ENCODE data around the gene PGLYRP2.

The PGLYRP2 gene

DNA sequence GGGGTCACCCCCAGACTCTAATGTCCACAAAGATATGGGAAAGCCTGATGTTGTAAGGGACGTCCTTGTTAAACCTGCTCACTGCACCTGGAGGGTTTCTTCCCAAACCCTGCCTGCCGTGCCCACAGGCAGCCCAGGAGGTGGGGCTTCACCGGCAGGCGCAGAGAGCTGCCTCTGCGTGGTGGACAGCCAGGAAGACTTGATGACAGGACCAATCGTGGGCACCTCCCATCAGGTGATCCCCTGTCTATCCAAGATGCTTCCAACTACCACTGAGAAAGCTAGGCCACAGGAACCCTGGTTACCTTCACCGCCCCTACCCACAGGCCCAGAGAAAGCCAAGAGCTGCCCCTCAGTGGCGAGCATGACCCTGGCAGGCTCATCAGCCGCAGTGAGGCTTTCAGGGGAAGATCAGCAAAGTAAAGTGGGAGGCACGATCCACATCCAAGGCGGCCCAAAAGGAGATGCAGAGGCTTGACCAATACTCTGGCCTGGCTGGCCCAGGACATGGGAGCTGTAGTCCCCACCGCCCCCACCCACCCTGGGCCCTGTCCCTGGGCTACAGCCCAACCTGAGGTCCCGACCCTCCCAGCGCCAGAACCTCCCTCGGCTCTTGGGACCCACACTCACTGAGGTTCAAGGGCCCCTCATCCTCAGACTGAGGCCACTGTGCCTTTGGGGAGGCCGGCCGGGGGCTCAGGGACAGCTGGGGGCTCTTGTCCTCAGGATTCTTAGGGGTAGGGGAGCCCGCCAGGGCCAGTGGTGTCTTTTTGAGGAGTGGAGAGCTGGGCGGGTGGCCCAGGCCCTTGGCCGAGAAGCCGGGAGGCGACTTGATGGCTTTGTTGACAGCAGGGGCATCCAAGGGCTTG lies 50.1 kb downstream of the PGLYRP2 start:
- peaks cover 58% of the 10 kb centered on the region for H3K79me2 ChIP-seq (ENCODE audit: low read length)
- no peak overlapping the region for H3K4me2 ChIP-seq (ENCODE audit: low read length)
- no peak overlapping the region for H3K4me3 ChIP-seq (ENCODE audit: low read length)
- H3K4me1 ChIP-seq (ENCODE audit: low read length) = peaks cover 16% of the 10 kb centered on the region
- TF ChIP-seq EZH2phosphoT487 (IDR thresholded peaks at IDR 0.05; ENCODE audit: low read depth) = no peak
- TF ChIP-seq, protein P1, sequence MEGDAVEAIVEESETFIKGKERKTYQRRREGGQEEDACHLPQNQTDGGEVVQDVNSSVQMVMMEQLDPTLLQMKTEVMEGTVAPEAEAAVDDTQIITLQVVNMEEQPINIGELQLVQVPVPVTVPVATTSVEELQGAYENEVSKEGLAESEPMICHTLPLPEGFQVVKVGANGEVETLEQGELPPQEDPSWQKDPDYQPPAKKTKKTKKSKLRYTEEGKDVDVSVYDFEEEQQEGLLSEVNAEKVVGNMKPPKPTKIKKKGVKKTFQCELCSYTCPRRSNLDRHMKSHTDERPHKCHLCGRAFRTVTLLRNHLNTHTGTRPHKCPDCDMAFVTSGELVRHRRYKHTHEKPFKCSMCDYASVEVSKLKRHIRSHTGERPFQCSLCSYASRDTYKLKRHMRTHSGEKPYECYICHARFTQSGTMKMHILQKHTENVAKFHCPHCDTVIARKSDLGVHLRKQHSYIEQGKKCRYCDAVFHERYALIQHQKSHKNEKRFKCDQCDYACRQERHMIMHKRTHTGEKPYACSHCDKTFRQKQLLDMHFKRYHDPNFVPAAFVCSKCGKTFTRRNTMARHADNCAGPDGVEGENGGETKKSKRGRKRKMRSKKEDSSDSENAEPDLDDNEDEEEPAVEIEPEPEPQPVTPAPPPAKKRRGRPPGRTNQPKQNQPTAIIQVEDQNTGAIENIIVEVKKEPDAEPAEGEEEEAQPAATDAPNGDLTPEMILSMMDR (IDR thresholded peaks at IDR 0.05; ENCODE audit: low read depth, low read length) = no peak
- peaks cover 15% of the 10 kb centered on the region; the same call in 1 of the 2 replicates for H4K20me1 ChIP-seq (ENCODE audit: insufficient read depth, low read length)
- no peaks in the 10 kb centered on the region for H3K9me3 ChIP-seq (ENCODE audit: insufficient read depth, low read length)
- H2AFZ ChIP-seq (ENCODE audit: low read depth, low read length) = no peak overlapping the region
- H3K27me3 ChIP-seq (ENCODE audit: low read depth, low read length) = no peaks in the 10 kb centered on the region
- peaks cover 41% of the 10 kb centered on the region for H3K36me3 ChIP-seq (replicated peaks; ENCODE audit: low read depth, low read length)
- no peak overlapping the region for H3K9ac ChIP-seq (ENCODE audit: low read length)
- no peak overlapping the region for H3K27ac ChIP-seq (ENCODE audit: low read length)

DNA sequence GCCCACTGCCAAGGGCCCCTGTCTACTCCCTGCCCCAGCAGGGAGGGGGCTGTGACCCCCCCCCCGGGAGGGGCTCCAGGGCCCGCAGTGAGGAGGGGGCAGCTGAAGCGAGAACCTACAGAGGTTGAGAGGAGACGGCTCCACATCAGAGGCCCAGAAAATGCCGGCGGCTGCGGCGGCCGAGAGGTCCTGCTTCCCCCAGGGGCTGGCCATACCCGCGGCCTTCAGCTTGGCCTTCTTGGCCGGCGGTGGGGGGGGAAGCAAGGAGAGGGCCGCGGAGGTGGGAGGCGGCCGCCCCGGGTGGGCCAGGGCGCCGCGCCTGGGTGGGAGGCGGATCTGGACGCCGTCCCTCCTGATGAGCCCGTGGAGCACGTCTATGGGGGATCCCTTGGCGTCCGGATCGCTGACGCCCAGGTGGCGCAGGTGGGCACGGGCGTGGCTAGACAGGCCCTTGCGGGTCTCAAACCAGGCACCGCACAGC lies 51.3 kb downstream of the PGLYRP2 start:
- no peaks in the 10 kb centered on the region for H3K27me3 ChIP-seq (ENCODE audit: low read depth, low read length)
- TF ChIP-seq, protein P1 (IDR thresholded peaks at IDR 0.05; ENCODE audit: low read depth, low read length) = no peak
- TF ChIP-seq EZH2phosphoT487 (IDR thresholded peaks at IDR 0.05; ENCODE audit: low read depth) = no peak
- H3K4me2 ChIP-seq (ENCODE audit: low read length) = no peak overlapping the region
- peaks cover 11% of the 10 kb centered on the region for H3K4me1 ChIP-seq (ENCODE audit: low read length)
- H3K79me2 ChIP-seq (ENCODE audit: low read length) = peaks cover 58% of the 10 kb centered on the region
- H3K27ac ChIP-seq (ENCODE audit: low read length) = no peak overlapping the region
- H3K9me3 ChIP-seq (ENCODE audit: insufficient read depth, low read length) = no peaks in the 10 kb centered on the region
- H3K36me3 ChIP-seq (replicated peaks; ENCODE audit: low read depth, low read length) = peaks cover 53% of the 10 kb centered on the region
- H3K9ac ChIP-seq (ENCODE audit: low read length) = no peak overlapping the region
- H2AFZ ChIP-seq (ENCODE audit: low read depth, low read length) = no peak overlapping the region
- peaks cover 15% of the 10 kb centered on the region; the same call in 1 of the 2 replicates for H4K20me1 ChIP-seq (ENCODE audit: insufficient read depth, low read length)
- H3K4me3 ChIP-seq (ENCODE audit: low read length) = no peak overlapping the region

DNA sequence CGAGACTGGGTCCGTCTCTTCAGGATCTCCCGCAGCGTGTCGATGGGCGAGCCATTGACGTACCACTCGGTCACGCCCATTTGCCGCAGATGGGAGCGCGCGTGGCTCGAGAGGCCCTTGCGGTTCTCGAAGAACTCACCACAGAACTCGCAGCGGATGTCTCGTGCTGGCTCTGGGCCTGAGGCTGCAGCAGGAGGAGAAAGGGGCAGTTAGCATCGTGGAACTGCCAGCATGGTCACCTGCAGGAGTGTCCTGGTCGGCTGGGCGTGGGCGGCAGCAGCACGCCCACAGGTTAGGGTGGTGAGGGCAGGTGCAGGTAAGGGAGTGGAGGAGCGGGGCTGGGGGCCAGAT lies 52.0 kb downstream of the PGLYRP2 start:
- no peak for TF ChIP-seq EZH2phosphoT487 (IDR thresholded peaks at IDR 0.05; ENCODE audit: low read depth)
- TF ChIP-seq, protein P1 (IDR thresholded peaks at IDR 0.05; ENCODE audit: low read depth, low read length) = no peak
- Histone ChIP-seq H3K4me1 (ENCODE audit: low read length) (peaks cover 11% of the 10 kb centered on the region), H3K9me3 (ENCODE audit: insufficient read depth, low read length) (no peaks in the 10 kb centered on the region), H4K20me1 (ENCODE audit: insufficient read depth, low read length) (peaks cover 15% of the 10 kb centered on the region; the same call in 1 of the 2 replicates), H3K4me3 (ENCODE audit: low read length) (no peak overlapping the region), H2AFZ (ENCODE audit: low read depth, low read length) (no peak overlapping the region), H3K4me2 (ENCODE audit: low read length) (no peak overlapping the region), H3K27me3 (ENCODE audit: low read depth, low read length) (no peaks in the 10 kb centered on the region), H3K36me3 (replicated peaks; ENCODE audit: low read depth, low read length) (peaks cover 56% of the 10 kb centered on the region), H3K79me2 (ENCODE audit: low read length) (peaks cover 55% of the 10 kb centered on the region), H3K27ac (ENCODE audit: low read length) (no peak overlapping the region), H3K9ac (ENCODE audit: low read length) (no peak overlapping the region)

DNA sequence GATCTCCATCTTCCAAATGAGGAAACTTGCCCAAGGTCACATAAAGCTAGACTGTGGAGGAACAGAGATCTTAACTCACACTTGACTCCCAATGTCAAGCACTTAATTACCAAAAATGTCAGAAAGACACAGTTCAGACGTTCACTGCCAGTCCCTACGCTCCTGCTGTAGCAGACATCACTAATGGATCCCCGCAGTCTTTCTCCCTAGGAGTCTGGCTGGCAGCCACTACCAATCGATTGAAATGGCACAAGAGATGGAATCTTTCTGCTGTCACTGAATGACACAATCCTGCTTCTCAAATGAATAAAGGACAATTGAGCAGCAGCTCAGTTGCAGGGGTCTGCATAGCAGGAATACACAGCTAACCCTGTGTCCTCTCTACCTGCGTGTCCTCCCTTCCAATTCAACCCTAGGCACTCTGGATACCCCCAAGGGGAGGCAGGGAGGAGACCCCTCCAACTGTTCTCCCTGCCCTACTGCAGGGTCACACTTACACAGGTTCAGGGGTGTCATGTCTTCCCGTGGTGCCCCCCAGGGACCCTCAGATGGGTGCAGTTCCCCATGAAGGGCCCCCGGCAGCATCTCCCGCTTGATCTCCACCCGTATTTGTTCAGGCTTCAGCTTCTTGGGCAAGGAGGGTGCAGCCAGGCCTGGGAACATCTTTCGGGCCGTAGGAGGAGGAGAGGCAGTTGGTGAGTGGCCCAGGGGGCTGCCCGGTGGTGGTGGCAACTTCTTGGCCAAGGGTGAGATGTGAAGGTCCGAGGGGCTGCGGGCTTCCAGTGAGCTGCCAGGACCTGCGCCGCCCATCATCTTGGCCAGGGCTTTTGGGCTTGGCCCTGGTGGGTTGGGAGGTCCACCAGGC lies 52.6 kb downstream of the PGLYRP2 start:
- Histone ChIP-seq H2AFZ (ENCODE audit: low read depth, low read length) (no peak overlapping the region), H3K27ac (ENCODE audit: low read length) (no peak overlapping the region), H4K20me1 (ENCODE audit: insufficient read depth, low read length) (peaks cover 15% of the 10 kb centered on the region; the same call in 1 of the 2 replicates), H3K4me3 (ENCODE audit: low read length) (no peak overlapping the region), H3K4me1 (ENCODE audit: low read length) (peaks cover 11% of the 10 kb centered on the region), H3K9ac (ENCODE audit: low read length) (no peak overlapping the region), H3K27me3 (ENCODE audit: low read depth, low read length) (no peaks in the 10 kb centered on the region), H3K9me3 (ENCODE audit: insufficient read depth, low read length) (no peaks in the 10 kb centered on the region), H3K4me2 (ENCODE audit: low read length) (no peak overlapping the region), H3K79me2 (ENCODE audit: low read length) (peaks cover 49% of the 10 kb centered on the region), H3K36me3 (replicated peaks; ENCODE audit: low read depth, low read length) (peaks cover 56% of the 10 kb centered on the region)
- no peak for TF ChIP-seq EZH2phosphoT487 (IDR thresholded peaks at IDR 0.05; ENCODE audit: low read depth)
- TF ChIP-seq, protein P1 (IDR thresholded peaks at IDR 0.05; ENCODE audit: low read depth, low read length) = no peak

Data from OCI-LY3 (cell line).